Stomach (tissue), 9 donors: ENCODE measurements around the gene CEP85. TPM values are rescaled to one million over a fixed set of nuclear protein-coding genes. Genes with fewer than 3 reads are reported as not detected.

ENCODE experiments used
- DNase-seq, 2 donors: peaks; one replicate each; pipeline versions ENCODE4 v3.0.0 to v3.0.0-alpha.2; 2013 to 2019
- H3K27ac ChIP-seq, 5 donors: fragments of 200-600 bp in 4 of 5; sonication (generic) in 4 of 5; one replicate each; pipeline ENCODE4 v1.5.1; 2013 to 2019; ENCODE audit warnings: mild to moderate bottlenecking in 1 of 5, moderate library complexity in 1 of 5
- H3K27me3 ChIP-seq, 3 donors: fragments of 200-600 bp; sonication (generic); one replicate each; pipeline ENCODE4 v1.5.1; 2017 to 2019; ENCODE audit warnings: mixed run types in 1 of 3
- H3K36me3 ChIP-seq, 4 donors: fragments of 200-600 bp; sonication (generic); 1 replicate in 3 of 4; 2 replicates in 1 of 4; pipeline ENCODE4 v1.5.1; 2016 to 2019
- H3K4me1 ChIP-seq, 4 donors: fragments of 200-600 bp; sonication (generic); one replicate each; pipeline ENCODE4 v1.5.1; 2016 to 2019
- H3K4me3 ChIP-seq, 4 donors: fragments of 200-600 bp; sonication (generic) in 3 of 4; one replicate each; pipeline ENCODE4 v1.5.1; 2016 to 2019; ENCODE audit warnings: mild to moderate bottlenecking in 1 of 4
- H3K9me3 ChIP-seq, 4 donors: fragments of 200-600 bp; sonication (generic); one replicate each; pipeline ENCODE4 v1.5.1; 2016 to 2019
- CTCF ChIP-seq, 7 experiments: fragments of 450-650 bp in 4 of 7; fragments of 200-600 bp in 3 of 7; sonication (generic) in 3 of 7; IDR thresholded peaks; one replicate each; pipeline ENCODE4 v1.5.1; 2016 to 2019; ENCODE audit warnings: antibody characterized with exemption in 7 of 7, control low read depth in 2 of 7, mild to moderate bottlenecking in 1 of 7
- EP300 ChIP-seq: sonication (generic); formaldehyde crosslinking; IDR thresholded peaks from one replicate; pipeline ENCODE4 v1.6.1; 2017; ENCODE audit warnings: antibody characterized with exemption
- POLR2A ChIP-seq, 4 donors: fragments of 450-650 bp; IDR thresholded peaks; one replicate each; pipeline ENCODE4 v1.6.1; 2016; ENCODE audit warnings: antibody characterized with exemption in 4 of 4, control low read depth in 2 of 4, mild to moderate bottlenecking in 1 of 4, moderate library complexity in 1 of 4
- POLR2AphosphoS5 ChIP-seq, 3 donors: sonication (generic); formaldehyde crosslinking; IDR thresholded peaks; one replicate each; pipeline ENCODE4 v1.6.1; 2016; ENCODE audit warnings: antibody characterized with exemption in 3 of 3
- whole genome bisulfite sequencing, 5 donors: extraction: QIAGEN DNeasy Blood & Tissue Kit in 3 of 5; methylation state at CpG; one replicate each; pipeline versions ENCODE4 v1.1.5 to v1.1.7; 2013 to 2018; 5-methylcytosine and 5-hydroxymethylcytosine counted together
- intact Hi-C: fragments of 100-400 bp; cut with DNase I; formaldehyde crosslinking; loops from one replicate; pipeline ENCODE4 v1.15.1; 2023; ENCODE audit warnings: low total_unique reads
- polyA plus RNA-seq, 3 donors: library from polyadenylated mRNA; stranded (reverse); fragments of 200-250 nt; gene quantifications; one replicate each; pipeline ENCODE4 v1.2.3, GENCODE V29; 2013
- total RNA-seq, 5 donors: library from RNA; depleted of rRNA; stranded (reverse); fragments of >200 nt; gene quantifications; one replicate each; pipeline versions ENCODE4 v1.1.0 to v1.2.3, GENCODE V29; 2014 to 2016
- donor health status: healthy with polysubstance abuse.
- donor health status: Bipolar disorder and iron deficiency.
- donor health status: healthy.

CEP85 gene
- total and polyA plus RNA-seq, 8 donors = 0.58 to 21.0 (median 5.9) TPM

GRCh38 chr1:26203642-26204318 is 30.2 kb upstream of the CEP85 start:
- WGBS, 5 donors = 67 to 79% (median 70%) methylated on average over 9 of the region's 9 CpGs
- Histone ChIP-seq H3K4me3 (no peak overlapping the region), H3K4me1 (peaks cover 0 to 7% (median 3%) of the 10 kb centered on the region in 4 donors), H3K27me3 (peaks cover 0 to 15% (median 2%) of the 10 kb centered on the region in 3 donors), H3K27ac (no peak overlapping the region), H3K9me3 (no peaks in the 10 kb centered on the region), H3K36me3 (no peaks in the 10 kb centered on the region)
- TF ChIP-seq EP300 (no peak), POLR2AphosphoS5 (IDR thresholded peaks at IDR 0.05) (no peak), CTCF (IDR thresholded peaks at IDR 0.05) (no peak), POLR2A (IDR thresholded peaks at IDR 0.05) (no peak)
- intact Hi-C loops = no loop called here
- DNase-seq = no peak

- 79 to 86% (median 85%) methylated on average over 5 of the region's 5 CpGs for WGBS, 5 donors
- no peaks in the 10 kb centered on the region for H3K36me3 ChIP-seq
- no peak overlapping the region for H3K4me3 ChIP-seq
- no peaks in the 10 kb centered on the region for H3K27me3 ChIP-seq
- H3K27ac ChIP-seq = no peak overlapping the region
- DNase-seq = no peak
- intact Hi-C loops = no loop called here
- H3K4me1 ChIP-seq = no peaks in the 10 kb centered on the region
- TF ChIP-seq CTCF (IDR thresholded peaks at IDR 0.05) (no peak), POLR2A (IDR thresholded peaks at IDR 0.05) (no peak), EP300 (no peak), POLR2AphosphoS5 (IDR thresholded peaks at IDR 0.05) (no peak)
- H3K9me3 ChIP-seq = no peaks in the 10 kb centered on the region
These were observed 23.7 kb upstream of the CEP85 start for GRCh38 chr1:26210147-26210870.

GRCh38 chr1:26212726-26213125 is 21.3 kb upstream of the CEP85 start:
- Histone ChIP-seq H3K9me3 (no peaks in the 10 kb centered on the region), H3K36me3 (no peaks in the 10 kb centered on the region), H3K27ac (no peak overlapping the region), H3K27me3 (no peaks in the 10 kb centered on the region), H3K4me3 (no peak overlapping the region), H3K4me1 (no peaks in the 10 kb centered on the region)
- TF ChIP-seq CTCF (IDR thresholded peaks at IDR 0.05) = no peak
- TF ChIP-seq EP300 = no peak
- TF ChIP-seq POLR2A (IDR thresholded peaks at IDR 0.05) = no peak
- TF ChIP-seq POLR2AphosphoS5 (IDR thresholded peaks at IDR 0.05) = no peak
- no peak for DNase-seq
- WGBS, 5 donors = 83 to 94% (median 92%) methylated on average over 5 of the region's 5 CpGs
- intact Hi-C loops = no loop called here

GRCh38 chr1:26213335-26213905 is 20.6 kb upstream of the CEP85 start:
- 76 to 88% (median 83%) methylated on average over 6 of the region's 6 CpGs for whole genome bisulfite sequencing, 5 donors
- Histone ChIP-seq H3K4me1 (no peaks in the 10 kb centered on the region), H3K9me3 (no peaks in the 10 kb centered on the region), H3K4me3 (no peak overlapping the region), H3K36me3 (no peaks in the 10 kb centered on the region), H3K27me3 (no peaks in the 10 kb centered on the region), H3K27ac (no peak overlapping the region)
- intact Hi-C loops = no loop called here
- no peak for DNase-seq
- TF ChIP-seq POLR2AphosphoS5 (IDR thresholded peaks at IDR 0.05) (no peak), CTCF (IDR thresholded peaks at IDR 0.05) (no peak), EP300 (no peak), POLR2A (IDR thresholded peaks at IDR 0.05) (no peak)
